Natural killer cell (primary cell): ENCODE results near the gene POP4. TPM values are rescaled to one million over a fixed set of nuclear protein-coding genes. Genes with fewer than 3 reads are reported as not detected.
A peak's percentile ranks its signal among the peaks of the same experiment; 100 is the strongest.

Source experiments
- ATAC-seq, 3 donors: fragments of 150-1000 bp in 2 of 3; fragments of 200-7000 bp in 1 of 3; cut with Tn5 transposase; 1 replicate in 1 of 3; 2 replicates in 2 of 3; pipeline ENCODE4 v1.10.0; 2021; ENCODE audit warnings: mild to moderate bottlenecking in 2 of 3, moderate library complexity in 2 of 3
- DNase-seq, 2 donors: peaks; one replicate each; pipeline versions ENCODE4 v3.0.0 to v3.0.0-alpha.2; 2013 to 2021; ENCODE audit warnings: mixed read lengths in 1 of 2
- H3K27ac ChIP-seq: one replicate; pipeline ENCODE4 v1.5.1; 2013; ENCODE audit warnings: mild to moderate bottlenecking, low read length
- H3K27me3 ChIP-seq: one replicate; pipeline ENCODE4 v1.6.1; 2013; ENCODE audit warnings: low read length; ENCODE audit not compliant: control insufficient read depth, insufficient read depth
- H3K36me3 ChIP-seq: one replicate; pipeline ENCODE4 v1.6.1; 2013; ENCODE audit warnings: low read length; ENCODE audit not compliant: control insufficient read depth, insufficient read depth
- H3K4me1 ChIP-seq: one replicate; pipeline ENCODE4 v1.6.1; 2013; ENCODE audit warnings: low read length; ENCODE audit not compliant: control insufficient read depth, insufficient read depth
- H3K4me3 ChIP-seq: one replicate; pipeline ENCODE4 v1.5.1; 2013; ENCODE audit warnings: low read length
- H3K9me3 ChIP-seq: one replicate; pipeline ENCODE4 v1.6.1; 2013; ENCODE audit warnings: low read length; ENCODE audit not compliant: control insufficient read depth, insufficient read depth
- H3K27ac Mint-ChIP-seq, 2 donors: one replicate each; pipeline ENCODE4 v1.8.0; 2022; ENCODE audit warnings: mild to moderate bottlenecking in 2 of 2, mixed read lengths in 2 of 2, moderate library complexity in 1 of 2
- H3K27me3 Mint-ChIP-seq, 2 donors: one replicate each; pipeline ENCODE4 v1.8.0; 2022; ENCODE audit warnings: low read depth in 2 of 2, mixed read lengths in 2 of 2
- H3K36me3 Mint-ChIP-seq: one replicate; pipeline ENCODE4 v1.8.0; 2022; ENCODE audit warnings: mixed read lengths
- H3K4me1 Mint-ChIP-seq, 2 donors: one replicate each; pipeline ENCODE4 v1.8.0; 2022; ENCODE audit warnings: mixed read lengths in 2 of 2
- H3K4me3 Mint-ChIP-seq: one replicate; pipeline ENCODE4 v1.8.0; 2022; ENCODE audit warnings: mild to moderate bottlenecking, moderate library complexity, mixed read lengths
- H3K9me3 Mint-ChIP-seq, 2 donors: one replicate each; pipeline ENCODE4 v1.8.0; 2022; ENCODE audit warnings: mixed read lengths in 2 of 2
- WGBS: methylation state at CpG from one replicate; pipeline ENCODE4 v1.1.7; 2013; ENCODE audit warnings: missing lambda C conversion rate; ENCODE audit not compliant: insufficient coverage; 5-methylcytosine and 5-hydroxymethylcytosine counted together
- intact Hi-C: fragments of 100-400 bp; cut with micrococcal nuclease; formaldehyde crosslinking; loops from one replicate; pipeline ENCODE4 v1.14.2; 2022
- total RNA-seq, 4 donors: library from RNA; stranded (reverse); fragments of 120-200 nt in 1 of 4; gene quantifications; one replicate each; pipeline versions ENCODE4 v1.2.3 to v1.2.4, GENCODE V29; 2013 to 2022
- TF ChIP-seq, protein P1 (sequence below): fragments of 200-600 bp; IDR thresholded peaks from one replicate; pipeline ENCODE4 v1.8.0; 2022; ENCODE audit warnings: antibody characterized with exemption

The POP4 gene
- total RNA-seq, 3 donors from 2014 or later (not counting 1 experiment from before 2014, with no cell fraction given): 46.4 to 60.1 (median 46.4) TPM

DNA sequence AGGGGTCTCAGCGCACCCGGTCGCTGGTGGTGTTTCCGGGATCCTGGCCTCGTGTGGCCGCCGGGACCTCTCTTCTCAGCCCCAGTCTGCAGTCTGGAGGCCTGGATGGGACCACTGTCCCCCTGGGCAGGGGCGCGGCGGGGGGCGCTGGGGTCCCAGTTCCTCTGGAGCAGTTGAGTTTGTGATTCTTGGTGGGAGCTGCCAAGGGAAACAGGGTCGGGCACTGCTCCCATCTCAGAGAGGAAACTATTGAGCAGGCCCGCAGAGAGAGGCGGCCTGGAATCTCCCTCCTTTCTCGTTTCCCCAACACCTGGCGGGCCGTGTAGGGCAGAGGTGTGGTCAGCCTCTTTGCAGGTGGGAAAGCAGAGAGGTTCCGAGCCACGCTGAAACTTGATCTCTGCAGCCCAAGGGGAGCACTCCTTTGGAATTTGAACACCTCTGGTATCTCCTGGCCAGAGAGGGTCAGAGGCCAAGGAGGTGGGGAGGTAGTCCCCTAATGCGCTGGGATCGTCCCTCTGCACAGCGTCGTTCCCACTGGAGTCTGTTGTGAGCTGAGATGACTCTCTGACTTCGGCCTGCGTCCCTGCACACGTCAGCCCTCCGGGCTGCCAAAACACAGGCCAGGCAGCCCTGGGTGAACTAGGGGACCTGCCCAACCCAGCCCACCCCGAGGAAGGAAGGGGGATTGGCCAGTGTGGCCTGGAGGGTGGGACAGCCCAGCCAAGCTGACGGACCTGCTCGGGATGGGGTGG, 59.9 kb downstream of the POP4 start:
- Mint-ChIP-seq H3K9me3 (no peaks in the 10 kb centered on the region), H3K4me1 (peaks cover 51 to 52% of the 10 kb centered on the region in 2 donors), H3K36me3 (no peaks in the 10 kb centered on the region), H3K27ac (peak overlapping the region; percentile 94 to 98), H3K27me3 (no peaks in the 10 kb centered on the region), H3K4me3 (peak overlapping the region; percentile 91)
- H3K27me3 ChIP-seq: no peaks in the 10 kb centered on the region
- peak overlapping the region; percentile 61 for H3K27ac ChIP-seq
- H3K4me3 ChIP-seq: peak overlapping the region; percentile 88
- no peaks in the 10 kb centered on the region for H3K9me3 ChIP-seq
- H3K36me3 ChIP-seq: peaks cover 5% of the 10 kb centered on the region
- TF ChIP-seq, protein P1, sequence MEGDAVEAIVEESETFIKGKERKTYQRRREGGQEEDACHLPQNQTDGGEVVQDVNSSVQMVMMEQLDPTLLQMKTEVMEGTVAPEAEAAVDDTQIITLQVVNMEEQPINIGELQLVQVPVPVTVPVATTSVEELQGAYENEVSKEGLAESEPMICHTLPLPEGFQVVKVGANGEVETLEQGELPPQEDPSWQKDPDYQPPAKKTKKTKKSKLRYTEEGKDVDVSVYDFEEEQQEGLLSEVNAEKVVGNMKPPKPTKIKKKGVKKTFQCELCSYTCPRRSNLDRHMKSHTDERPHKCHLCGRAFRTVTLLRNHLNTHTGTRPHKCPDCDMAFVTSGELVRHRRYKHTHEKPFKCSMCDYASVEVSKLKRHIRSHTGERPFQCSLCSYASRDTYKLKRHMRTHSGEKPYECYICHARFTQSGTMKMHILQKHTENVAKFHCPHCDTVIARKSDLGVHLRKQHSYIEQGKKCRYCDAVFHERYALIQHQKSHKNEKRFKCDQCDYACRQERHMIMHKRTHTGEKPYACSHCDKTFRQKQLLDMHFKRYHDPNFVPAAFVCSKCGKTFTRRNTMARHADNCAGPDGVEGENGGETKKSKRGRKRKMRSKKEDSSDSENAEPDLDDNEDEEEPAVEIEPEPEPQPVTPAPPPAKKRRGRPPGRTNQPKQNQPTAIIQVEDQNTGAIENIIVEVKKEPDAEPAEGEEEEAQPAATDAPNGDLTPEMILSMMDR: no peak
- ATAC-seq: peak in 2 of 3 donors; percentile 1 to 2
- intact Hi-C loops: loop anchor here (1.0 to 5.0 kb wide), 4 partner anchors 7 to 44 kb away; no protein-coding TSS in a partner anchor
- 9% methylated on average over 28 of the region's 30 CpGs for WGBS
- peaks cover 63% of the 10 kb centered on the region for H3K4me1 ChIP-seq
- DNase-seq: peak in 1 of 2 donors; percentile 68

Other genes with a start within 250 kb of the POP4 start
- gene VSTM2B, start 80.3 kb upstream of the POP4 start, total RNA-seq: not detected
- gene PLEKHF1, start 59.2 kb downstream of the POP4 start, total RNA-seq: 10 to 100 TPM; 53.0 to 81.8 (median 53.8) TPM
- 10 to 100 TPM; 33.1 to 52.6 (median 47.5) TPM for gene C19orf12, start 109.0 kb downstream of the POP4 start, total RNA-seq
- 1 to 10 TPM; 2.6 to 6.7 (median 2.9) TPM for gene CCNE1, start 205.7 kb downstream of the POP4 start, total RNA-seq